Effector memory CD8-positive, alpha-beta T cell (primary cell): Measurements from ENCODE around the gene SLCO4A1.
A peak's percentile ranks its signal among the peaks of the same experiment; 100 is the strongest.

Experiments
- ATAC-seq: fragments of 150-1000 bp; cut with Tn5 transposase; replicated peaks from 2 replicates; pipeline ENCODE4 v1.10.0; 2021; ENCODE audit warnings: mild to moderate bottlenecking, moderate library complexity
- DNase-seq, 3 experiments: peaks; one replicate each; pipeline ENCODE4 v3.0.0; 2021
- H3K27ac Mint-ChIP-seq, 2 donors: one replicate each; pipeline ENCODE4 v1.8.0; 2022; ENCODE audit warnings: mild to moderate bottlenecking in 2 of 2, mixed read lengths in 2 of 2, moderate library complexity in 2 of 2
- H3K27me3 Mint-ChIP-seq, 2 donors: one replicate each; pipeline ENCODE4 v1.8.0; 2022; ENCODE audit warnings: mixed read lengths in 2 of 2
- H3K36me3 Mint-ChIP-seq: one replicate; pipeline ENCODE4 v1.8.0; 2022; ENCODE audit warnings: mild to moderate bottlenecking, moderate library complexity, mixed read lengths; ENCODE audit not compliant: insufficient read depth
- H3K4me1 Mint-ChIP-seq, 2 donors: one replicate each; pipeline ENCODE4 v1.8.0; 2022; ENCODE audit warnings: low read depth in 2 of 2, mixed read lengths in 2 of 2
- H3K4me3 Mint-ChIP-seq, 2 donors: one replicate each; pipeline ENCODE4 v1.8.0; 2022; ENCODE audit warnings: mild to moderate bottlenecking in 2 of 2, mixed read lengths in 2 of 2, moderate library complexity in 2 of 2
- H3K9me3 Mint-ChIP-seq, 2 donors: one replicate each; pipeline ENCODE4 v1.8.0; 2022; ENCODE audit warnings: mixed read lengths in 2 of 2

The SLCO4A1 gene

DNA sequence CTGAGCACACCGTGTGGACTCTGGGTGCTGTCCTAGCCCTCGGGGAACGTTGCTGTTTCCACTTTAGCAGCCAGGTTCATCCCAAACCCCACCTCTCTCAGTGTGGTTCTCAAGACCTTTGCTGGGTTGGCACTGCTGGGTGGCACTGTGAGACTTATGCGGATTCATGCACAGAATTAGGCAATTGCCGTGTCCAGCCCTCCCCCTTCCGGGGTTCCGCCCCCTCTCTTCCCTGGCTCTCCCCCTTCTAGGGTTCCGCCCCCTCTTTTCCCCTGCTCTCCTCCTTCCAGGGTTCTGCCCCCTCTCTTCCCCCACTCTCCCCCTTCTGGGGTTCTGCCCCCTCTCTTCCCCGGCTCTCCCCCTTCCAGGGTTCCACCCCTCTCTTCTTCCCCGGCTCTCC, 39.8 kb upstream of the SLCO4A1 start:
- Mint-ChIP-seq H3K4me1 (peaks cover 15 to 18% of the 10 kb centered on the region in 2 donors), H3K9me3 (no peaks in the 10 kb centered on the region), H3K27me3 (peaks cover 7 to 8% of the 10 kb centered on the region in 2 donors), H3K27ac (peak overlapping the region; percentile 88 to 90), H3K4me3 (peak overlapping the region; percentile 83 to 87), H3K36me3 (no peaks in the 10 kb centered on the region)
- DNase-seq (peak in 1 of 3 experiments; percentile 20), ATAC-seq (peak; percentile 20)

DNA sequence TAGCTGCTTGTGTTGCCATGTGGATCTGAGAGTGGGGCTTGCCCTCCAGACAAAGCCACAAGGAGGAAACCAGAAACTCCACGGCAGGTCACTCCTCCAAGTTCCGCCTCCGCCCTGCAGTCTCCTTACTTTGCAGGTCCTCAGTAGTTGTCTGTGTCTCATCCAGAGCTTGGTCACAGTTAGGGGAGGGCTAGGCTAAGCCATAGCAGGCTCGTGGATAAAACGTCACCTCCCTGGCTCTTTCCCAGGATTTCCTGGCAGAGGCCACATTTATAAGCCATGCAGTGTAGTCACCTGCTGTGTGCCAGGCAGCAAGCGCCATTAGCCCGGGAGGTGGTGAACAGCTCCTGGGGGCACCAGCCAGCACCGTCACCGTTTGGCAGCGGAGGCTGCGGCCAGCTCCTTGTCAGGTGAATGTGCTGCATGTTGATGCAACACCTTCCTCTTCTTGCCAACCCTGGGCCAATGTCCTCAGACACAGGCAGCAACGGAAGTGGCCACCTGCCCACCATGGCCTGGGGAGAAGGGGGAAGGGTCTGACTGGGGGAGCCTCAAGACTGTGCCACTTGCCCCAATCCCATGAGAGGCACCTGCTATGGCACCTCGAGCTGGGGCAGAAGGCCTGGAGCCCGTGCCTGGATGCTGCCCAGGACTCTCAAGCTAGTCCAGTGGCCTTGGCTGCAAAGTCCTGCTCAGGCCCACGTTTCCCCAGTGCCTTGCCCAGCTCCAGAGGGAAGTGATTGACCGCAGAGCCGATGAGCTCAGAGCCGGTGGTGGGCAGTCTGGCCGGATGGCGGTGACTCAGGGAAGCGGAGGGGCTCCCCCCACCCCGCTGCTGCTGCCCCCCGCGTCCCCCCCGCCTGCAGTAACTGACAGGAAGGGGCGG, 39.0 kb upstream of the SLCO4A1 start:
- Mint-ChIP-seq H3K4me3 (peak overlapping the region; percentile 83 to 87), H3K9me3 (no peaks in the 10 kb centered on the region), H3K4me1 (peaks cover 15 to 18% of the 10 kb centered on the region in 2 donors), H3K27ac (peak overlapping the region; percentile 88 to 90), H3K27me3 (peaks cover under 1 to 1% of the 10 kb centered on the region in 2 donors), H3K36me3 (no peaks in the 10 kb centered on the region)
- DNase-seq (peak; percentile 38 to 51 (median 49)), ATAC-seq (peak; percentile 79)

DNA sequence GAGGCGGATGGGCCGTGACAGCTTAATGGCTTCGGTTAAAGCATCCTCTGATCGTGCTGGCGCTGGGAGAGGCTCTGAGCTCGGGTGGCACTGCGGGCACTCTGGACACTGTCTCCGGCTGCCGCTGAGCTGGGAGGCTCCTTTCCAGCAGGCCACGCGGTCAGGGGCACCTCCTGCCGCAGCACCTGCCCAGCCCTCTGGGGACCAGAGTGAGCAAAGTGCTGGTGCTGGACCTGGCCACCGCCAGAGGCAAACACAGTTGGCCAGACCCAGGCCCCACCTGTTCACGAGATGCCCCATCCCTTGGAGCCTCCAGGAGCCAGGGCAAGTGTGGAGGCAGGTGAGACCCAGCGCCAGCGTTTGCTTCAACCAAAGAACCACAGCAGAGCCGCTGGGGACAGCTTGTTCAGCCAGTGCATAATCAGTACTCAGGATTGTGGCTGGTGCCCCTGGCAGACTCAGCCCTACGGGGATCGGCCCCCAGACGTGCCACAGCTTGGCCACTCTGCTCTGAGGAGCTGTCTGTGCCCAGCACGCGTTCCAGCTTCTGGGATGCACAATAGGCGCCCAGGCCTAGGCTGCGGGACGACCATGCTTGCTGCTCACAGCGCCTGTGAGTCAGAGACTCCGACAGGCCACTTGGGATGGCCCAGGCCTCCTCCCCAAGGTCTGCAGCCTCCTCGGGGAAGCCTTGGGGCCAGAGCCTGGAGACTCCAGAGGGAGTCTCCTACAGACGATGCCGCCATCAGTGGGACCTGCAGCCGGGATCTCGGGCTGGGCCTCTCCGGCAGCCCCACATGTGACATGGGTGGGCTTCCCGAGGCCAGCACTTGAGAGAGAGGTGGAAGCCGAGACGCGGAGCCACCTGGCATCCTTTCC, 38.2 kb upstream of the SLCO4A1 start:
- Mint-ChIP-seq H3K4me1 (peaks cover 15 to 18% of the 10 kb centered on the region in 2 donors), H3K9me3 (no peaks in the 10 kb centered on the region)
- ATAC-seq, result no peak

DNA sequence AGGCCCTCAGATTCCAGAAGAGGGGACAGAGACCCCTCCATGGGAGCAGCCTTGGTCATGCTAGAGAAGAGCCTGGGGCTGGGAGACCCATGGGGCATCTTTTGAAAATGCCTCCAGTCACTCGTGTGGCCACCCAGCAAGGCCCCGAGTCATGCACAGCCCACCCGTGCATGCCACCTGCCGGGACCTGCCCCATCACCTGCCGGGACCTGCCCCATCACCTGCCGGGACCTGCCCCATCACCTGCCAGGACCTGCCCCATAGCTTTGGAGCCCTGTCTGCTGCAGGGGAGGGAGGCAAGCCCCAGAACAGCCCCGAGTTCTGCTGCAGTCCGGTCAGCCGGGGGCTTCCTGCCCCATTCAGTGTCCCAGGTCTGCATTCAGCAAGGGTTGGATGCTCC, 37.5 kb upstream of the SLCO4A1 start:
- H3K9me3 Mint-ChIP-seq, result no peaks in the 10 kb centered on the region

More for the DNA sequence above, 38.2 kb upstream of the SLCO4A1 start:
- no peak for DNase-seq
- H3K4me3 Mint-ChIP-seq, result peak overlapping the region; percentile 83 to 87
- H3K27ac Mint-ChIP-seq, result peak overlapping the region in 1 of 2 donors; percentile 90
- peaks cover 2% of the 10 kb centered on the region in 2 donors for H3K27me3 Mint-ChIP-seq
- H3K36me3 Mint-ChIP-seq, result no peaks in the 10 kb centered on the region

DNA sequence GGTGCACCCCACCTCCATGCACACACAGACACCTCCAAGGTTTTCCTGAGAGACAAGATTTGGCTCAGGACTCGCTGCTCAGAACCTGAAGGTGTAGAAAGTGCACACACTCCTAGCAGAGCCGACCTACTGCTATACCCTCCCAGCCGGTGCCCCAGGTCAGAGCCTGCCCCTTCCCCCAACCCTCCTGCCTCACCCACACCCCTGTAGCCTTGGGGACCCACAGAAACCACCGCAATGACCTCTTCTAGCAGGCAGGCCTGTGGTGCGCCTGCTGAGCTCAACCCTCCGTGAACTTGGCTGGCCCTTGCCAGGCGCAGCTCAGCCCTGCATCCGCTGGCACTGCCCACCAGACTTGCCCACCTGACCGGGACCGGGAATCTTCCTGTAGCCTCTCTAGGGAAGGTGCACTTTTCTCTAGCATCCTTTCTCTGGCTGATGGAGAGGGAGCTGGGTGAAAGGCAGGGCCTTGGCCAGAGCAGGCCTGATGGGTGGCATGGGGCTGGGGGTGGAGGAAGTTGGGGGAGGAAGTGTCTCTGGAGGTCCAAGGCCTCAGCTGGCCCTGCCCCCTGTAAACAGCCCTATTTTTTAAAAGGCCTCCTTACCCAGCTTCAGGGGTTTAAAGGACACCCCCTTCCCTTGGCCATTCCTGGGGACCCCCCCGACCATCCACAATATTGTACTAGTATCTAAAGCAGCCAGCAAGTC, 36.9 kb upstream of the SLCO4A1 start:
- DNase-seq (no peak), ATAC-seq (no peak)
- Mint-ChIP-seq H3K27ac (peak overlapping the region; percentile 62 to 72), H3K36me3 (no peaks in the 10 kb centered on the region), H3K27me3 (peaks cover 8 to 9% of the 10 kb centered on the region in 2 donors), H3K4me1 (peaks cover 15 to 18% of the 10 kb centered on the region in 2 donors), H3K4me3 (peak overlapping the region; percentile 10), H3K9me3 (no peaks in the 10 kb centered on the region)

More for the DNA sequence above, 37.5 kb upstream of the SLCO4A1 start:
- H3K36me3 Mint-ChIP-seq, result no peaks in the 10 kb centered on the region
- peaks cover 7 to 8% of the 10 kb centered on the region in 2 donors for H3K27me3 Mint-ChIP-seq
- DNase-seq (no peak), ATAC-seq (no peak)
- peak overlapping the region; percentile 62 to 72 for H3K27ac Mint-ChIP-seq
- H3K4me1 Mint-ChIP-seq, result peaks cover 15 to 18% of the 10 kb centered on the region in 2 donors
- peak overlapping the region in 1 of 2 donors; percentile 10 for H3K4me3 Mint-ChIP-seq

- Mint-ChIP-seq H3K36me3 (no peaks in the 10 kb centered on the region), H3K27me3 (peaks cover 8 to 15% of the 10 kb centered on the region in 2 donors), H3K4me1 (peaks cover 15 to 18% of the 10 kb centered on the region in 2 donors), H3K27ac (peak overlapping the region; percentile 62 to 72), H3K9me3 (no peaks in the 10 kb centered on the region), H3K4me3 (no peak overlapping the region)
- ATAC-seq (no peak), DNase-seq (no peak)
These were observed 36.3 kb upstream of the SLCO4A1 start for GRCh38 chr20:62606016-62606415.

- ATAC-seq, result no peak
- H3K4me1 Mint-ChIP-seq, result peaks cover 15 to 18% of the 10 kb centered on the region in 2 donors
- no peak overlapping the region for H3K27ac Mint-ChIP-seq
- no peak overlapping the region for H3K4me3 Mint-ChIP-seq
- peaks cover 8 to 15% of the 10 kb centered on the region in 2 donors for H3K27me3 Mint-ChIP-seq
- no peaks in the 10 kb centered on the region for H3K9me3 Mint-ChIP-seq
- H3K36me3 Mint-ChIP-seq, result no peaks in the 10 kb centered on the region
- no peak for DNase-seq
These were observed 35.6 kb upstream of the SLCO4A1 start for GRCh38 chr20:62606551-62607201.

GRCh38 chr20:62607366-62608217, 34.7 kb upstream of the SLCO4A1 start:
- Mint-ChIP-seq H3K27ac (no peak overlapping the region), H3K4me1 (peaks cover 7 to 11% of the 10 kb centered on the region in 2 donors), H3K27me3 (peaks cover 8 to 15% of the 10 kb centered on the region in 2 donors), H3K4me3 (no peak overlapping the region), H3K9me3 (no peaks in the 10 kb centered on the region), H3K36me3 (no peaks in the 10 kb centered on the region)
- DNase-seq, result no peak
- no peak for ATAC-seq

- no peaks in the 10 kb centered on the region for H3K36me3 Mint-ChIP-seq
- no peaks in the 10 kb centered on the region for H3K9me3 Mint-ChIP-seq
- ATAC-seq (no peak), DNase-seq (no peak)
- no peak overlapping the region for H3K27ac Mint-ChIP-seq
- H3K27me3 Mint-ChIP-seq, result peaks cover 8 to 15% of the 10 kb centered on the region in 2 donors
- H3K4me1 Mint-ChIP-seq, result peaks cover under 1 to 6% of the 10 kb centered on the region in 2 donors
- no peak overlapping the region for H3K4me3 Mint-ChIP-seq
These were observed 34.1 kb upstream of the SLCO4A1 start for GRCh38 chr20:62608218-62608565.

GRCh38 chr20:62609279-62609720, 33.0 kb upstream of the SLCO4A1 start:
- ATAC-seq, result no peak
- peaks cover 8 to 15% of the 10 kb centered on the region in 2 donors for H3K27me3 Mint-ChIP-seq
- no peaks in the 10 kb centered on the region for H3K36me3 Mint-ChIP-seq
- no peak for DNase-seq
- peak overlapping the region in 1 of 2 donors; percentile 18 for H3K27ac Mint-ChIP-seq
- H3K4me1 Mint-ChIP-seq, result peaks cover 0 to 2% of the 10 kb centered on the region in 2 donors
- H3K9me3 Mint-ChIP-seq, result no peaks in the 10 kb centered on the region
- no peak overlapping the region for H3K4me3 Mint-ChIP-seq

GRCh38 chr20:62609811-62610757, 32.2 kb upstream of the SLCO4A1 start:
- Mint-ChIP-seq H3K4me3 (no peak overlapping the region), H3K4me1 (peaks cover 0 to 2% of the 10 kb centered on the region in 2 donors), H3K27ac (peak overlapping the region in 1 of 2 donors; percentile 6), H3K27me3 (peaks cover 8 to 15% of the 10 kb centered on the region in 2 donors), H3K9me3 (no peaks in the 10 kb centered on the region), H3K36me3 (no peaks in the 10 kb centered on the region)
- no peak for DNase-seq
- no peak for ATAC-seq
